HG03139 (cell line): ENCODE data around the gene BMAL2.
A peak's percentile ranks its signal among the peaks of the same experiment; 100 is the strongest.

Source experiments
- ATAC-seq: cut with Tn5 transposase; IDR thresholded peaks from one replicate; pipeline ENCODE4 v1.9.1; 2021; ENCODE audit not compliant: unreplicated experiment

BMAL2 gene

GRCh38 chr12:27319409-27319808, 13.2 kb upstream of the BMAL2 start:
- ATAC-seq, result no peak

GRCh38 chr12:27319848-27320247, 12.8 kb upstream of the BMAL2 start:
- no peak for ATAC-seq

GRCh38 chr12:27324530-27324929, 8.1 kb upstream of the BMAL2 start:
- ATAC-seq, result no peak

GRCh38 chr12:27330846-27331245, 1.8 kb upstream of the BMAL2 start:
- ATAC-seq, result no peak

GRCh38 chr12:27331291-27331926, 1.2 kb upstream of the BMAL2 start:
- no peak for ATAC-seq

GRCh38 chr12:27331927-27332324, 710 bp upstream of the BMAL2 start:
- no peak for ATAC-seq

- ATAC-seq, result no peak
Measured at GRCh38 chr12:27332407-27332713, 276 bp upstream of the BMAL2 start.

GRCh38 chr12:27333403-27334009, 870 bp downstream of the BMAL2 start:
- ATAC-seq, result peak; percentile 24

- ATAC-seq, result no peak
Measured at GRCh38 chr12:27334042-27334720, 1.5 kb downstream of the BMAL2 start.

- no peak for ATAC-seq
Measured at GRCh38 chr12:27334721-27335082, 2.1 kb downstream of the BMAL2 start.

- no peak for ATAC-seq
Measured at GRCh38 chr12:27335364-27336281, 3.0 kb downstream of the BMAL2 start.

GRCh38 chr12:27336282-27336653, 3.6 kb downstream of the BMAL2 start:
- no peak for ATAC-seq

GRCh38 chr12:27337376-27337775, 4.7 kb downstream of the BMAL2 start:
- no peak for ATAC-seq

- no peak for ATAC-seq
Measured at GRCh38 chr12:27338473-27338872, 5.8 kb downstream of the BMAL2 start.

GRCh38 chr12:27340971-27341370, 8.3 kb downstream of the BMAL2 start:
- ATAC-seq, result no peak

- no peak for ATAC-seq
Measured at GRCh38 chr12:27342536-27342935, 9.9 kb downstream of the BMAL2 start.

- no peak for ATAC-seq
Measured at GRCh38 chr12:27343255-27344000, 10.8 kb downstream of the BMAL2 start.

GRCh38 chr12:27344246-27344645, 11.6 kb downstream of the BMAL2 start:
- ATAC-seq, result no peak

- ATAC-seq, result no peak
Measured at GRCh38 chr12:27344760-27345159, 12.1 kb downstream of the BMAL2 start.

GRCh38 chr12:27345376-27345775, 12.7 kb downstream of the BMAL2 start:
- ATAC-seq, result no peak

GRCh38 chr12:27347779-27348178, 15.1 kb downstream of the BMAL2 start:
- no peak for ATAC-seq
